Testis (tissue), 2 donors: ENCODE data around the gene INTS6.

Source experiments
- CTCF ChIP-seq, 3 experiments: fragments of 450-650 bp in 2 of 3; fragments of 200-600 bp in 1 of 3; sonication (generic) in 1 of 3; IDR thresholded peaks; one replicate each; pipeline ENCODE4 v1.5.1; 2016 to 2019; ENCODE audit warnings: antibody characterized with exemption in 3 of 3, mild to moderate bottlenecking in 2 of 3, moderate library complexity in 1 of 3
- POLR2A ChIP-seq: fragments of 450-650 bp; IDR thresholded peaks from one replicate; pipeline ENCODE4 v1.6.1; 2017; ENCODE audit warnings: antibody characterized with exemption, mild to moderate bottlenecking, moderate library complexity

- no peak for TF ChIP-seq CTCF (IDR thresholded peaks at IDR 0.05)
- TF ChIP-seq POLR2A = no peak
These were observed 2.7 kb upstream of the INTS6 start for GRCh38 chr13:51455532-51455931.
